Neural cell (in vitro differentiated cells): ENCODE measurements around the gene GIPC1. TPM values are rescaled to one million over a fixed set of nuclear protein-coding genes. Genes with fewer than 3 reads are reported as not detected.

ENCODE experiments used
- H2AFZ ChIP-seq: fragments of 200-600, 300-800 bp; sonication (generic), shearing (Covaris generic); 2 replicates; pipeline ENCODE4 v1.6.0; 2014; ENCODE audit warnings: low read depth, mild to moderate bottlenecking, antibody characterized with exemption, low read length, moderate library complexity
- H3F3A ChIP-seq: fragments of 200-600 bp; shearing (Covaris generic); 2 replicates; pipeline ENCODE4 v1.6.1; 2016; ENCODE audit warnings: mild to moderate bottlenecking, moderate library complexity, mixed read lengths, antibody characterized with exemption, low read length; ENCODE audit not compliant: insufficient read depth, poor library complexity, severe bottlenecking
- H3K27ac ChIP-seq: fragments of 200-600, 300-800 bp; sonication (generic), shearing (Covaris generic); 2 replicates; pipeline ENCODE4 v1.5.1; 2014; ENCODE audit warnings: mild to moderate bottlenecking, low read length, moderate library complexity
- H3K27me3 ChIP-seq: fragments of 300-800, 200-600 bp; sonication (generic), shearing (Covaris generic); 2 replicates; pipeline ENCODE4 v1.6.0; 2014; ENCODE audit warnings: mild to moderate bottlenecking, low read depth, low read length, moderate library complexity; ENCODE audit not compliant: insufficient read depth
- H3K36me3 ChIP-seq: fragments of 300-800, 200-600 bp; sonication (generic), shearing (Covaris generic); 2 replicates; pipeline ENCODE4 v1.5.1; 2014; ENCODE audit warnings: mild to moderate bottlenecking, antibody characterized with exemption, low read length, moderate library complexity; ENCODE audit not compliant: insufficient read depth
- H3K4me2 ChIP-seq: fragments of 300-800, 200-600 bp; sonication (generic), shearing (Covaris generic); 2 replicates; pipeline ENCODE4 v1.6.0; 2014; ENCODE audit warnings: mild to moderate bottlenecking, low read length
- H3K4me3 ChIP-seq: fragments of 300-800, 200-600 bp; sonication (generic), shearing (Covaris generic); 2 replicates; pipeline ENCODE4 v1.5.1; 2014; ENCODE audit warnings: mild to moderate bottlenecking, low read length, moderate library complexity
- H3K79me2 ChIP-seq: fragments of 200-600 bp; shearing (Covaris generic); replicated peaks from 2 replicates; pipeline ENCODE4 v1.6.0; 2014; ENCODE audit warnings: mild to moderate bottlenecking, low read length, moderate library complexity; ENCODE audit not compliant: insufficient read depth
- H3K9ac ChIP-seq: fragments of 300-800, 200-600 bp; sonication (generic), shearing (Covaris generic); 2 replicates; pipeline ENCODE4 v1.6.1; 2016; ENCODE audit warnings: mild to moderate bottlenecking, low read length, mixed read lengths
- H3K9me2 ChIP-seq: fragments of 200-600 bp; shearing (Covaris generic); 2 replicates; pipeline ENCODE4 v1.6.1; 2016; ENCODE audit warnings: mild to moderate bottlenecking, low read length, mixed read lengths; ENCODE audit not compliant: insufficient read depth
- H3K9me3 ChIP-seq: fragments of 200-600, 300-800 bp; sonication (generic), shearing (Covaris generic); 2 replicates; pipeline ENCODE4 v1.6.1; 2016; ENCODE audit warnings: mild to moderate bottlenecking, mixed run types, low read length, moderate library complexity, mixed read lengths
- H4K20me1 ChIP-seq: fragments of 200-600 bp; shearing (Covaris generic); 2 replicates; pipeline ENCODE4 v1.6.1; 2016; ENCODE audit warnings: mild to moderate bottlenecking, mixed run types; ENCODE audit not compliant: insufficient read depth
- EP300 ChIP-seq: fragments of 450-650 bp; conservative IDR thresholded peaks from 2 replicates; pipeline ENCODE4 v1.6.1; 2014; ENCODE audit warnings: antibody characterized with exemption, mild to moderate bottlenecking, moderate library complexity; ENCODE audit not compliant: poor library complexity, severe bottlenecking
- EZH2 ChIP-seq: fragments of 200-600, 300-800 bp; shearing (Covaris generic), sonication (generic); IDR thresholded peaks from 2 replicates; pipeline ENCODE4 v1.6.1; 2014; ENCODE audit warnings: antibody characterized with exemption, low read length, borderline replicate concordance, mild to moderate bottlenecking; ENCODE audit not compliant: insufficient read depth, poor library complexity, severe bottlenecking
- MXI1 ChIP-seq: fragments of 450-650 bp; conservative IDR thresholded peaks from 2 replicates; pipeline ENCODE4 v1.6.1; 2014; ENCODE audit warnings: antibody characterized with exemption, mild to moderate bottlenecking; ENCODE audit not compliant: poor library complexity, severe bottlenecking
- POLR2AphosphoS5 ChIP-seq: IDR thresholded peaks from 2 replicates; pipeline ENCODE4 v1.6.1; 2012
- RAD21 ChIP-seq: fragments of 450-650 bp; conservative IDR thresholded peaks from 2 replicates; pipeline ENCODE4 v1.6.1; 2014; ENCODE audit warnings: antibody characterized with exemption, mild to moderate bottlenecking, moderate library complexity
- REST ChIP-seq: IDR thresholded peaks from 2 replicates; pipeline ENCODE4 v1.6.1; 2012; ENCODE audit warnings: borderline replicate concordance
- SMC3 ChIP-seq: fragments of 450-650 bp; conservative IDR thresholded peaks from 2 replicates; pipeline ENCODE4 v1.6.1; 2014; ENCODE audit warnings: antibody characterized with exemption, mild to moderate bottlenecking, moderate library complexity; ENCODE audit not compliant: poor library complexity
- TAF1 ChIP-seq: IDR thresholded peaks from 2 replicates; pipeline ENCODE4 v1.6.1; 2012; ENCODE audit warnings: low read depth
- polyA plus RNA-seq: library from polyadenylated mRNA; depleted of rRNA; stranded (reverse); fragments of >200 nt; gene quantifications from 2 replicates; pipeline ENCODE4 v1.2.3, GENCODE V29; 2014
- TF ChIP-seq, protein P1 (sequence below): fragments of 450-650 bp; IDR thresholded peaks from 2 replicates; pipeline ENCODE4 v1.5.1; 2014; ENCODE audit warnings: antibody characterized with exemption, mild to moderate bottlenecking, moderate library complexity; ENCODE audit not compliant: poor library complexity, severe bottlenecking

GIPC1 gene
- polyA plus RNA-seq, 1 donor from 2014 or later = 128 TPM

GRCh38 chr19:14441041-14441938, 54.6 kb downstream of the GIPC1 start:
- H3K9ac ChIP-seq = no peak overlapping the region
- H3K27ac ChIP-seq = no peak overlapping the region
- no peak overlapping the region for H2AFZ ChIP-seq
- H3K79me2 ChIP-seq = peaks cover 5% of the 10 kb centered on the region
- H3K27me3 ChIP-seq = no peaks in the 10 kb centered on the region
- H3K4me3 ChIP-seq = no peak overlapping the region
- H3K36me3 ChIP-seq = peaks cover 9% of the 10 kb centered on the region
- H4K20me1 ChIP-seq = no peaks in the 10 kb centered on the region
- TF ChIP-seq MXI1 (no peak), EZH2 (no peak), EP300 (no peak), POLR2AphosphoS5 (no peak), REST (no peak)
- TF ChIP-seq, protein P1, sequence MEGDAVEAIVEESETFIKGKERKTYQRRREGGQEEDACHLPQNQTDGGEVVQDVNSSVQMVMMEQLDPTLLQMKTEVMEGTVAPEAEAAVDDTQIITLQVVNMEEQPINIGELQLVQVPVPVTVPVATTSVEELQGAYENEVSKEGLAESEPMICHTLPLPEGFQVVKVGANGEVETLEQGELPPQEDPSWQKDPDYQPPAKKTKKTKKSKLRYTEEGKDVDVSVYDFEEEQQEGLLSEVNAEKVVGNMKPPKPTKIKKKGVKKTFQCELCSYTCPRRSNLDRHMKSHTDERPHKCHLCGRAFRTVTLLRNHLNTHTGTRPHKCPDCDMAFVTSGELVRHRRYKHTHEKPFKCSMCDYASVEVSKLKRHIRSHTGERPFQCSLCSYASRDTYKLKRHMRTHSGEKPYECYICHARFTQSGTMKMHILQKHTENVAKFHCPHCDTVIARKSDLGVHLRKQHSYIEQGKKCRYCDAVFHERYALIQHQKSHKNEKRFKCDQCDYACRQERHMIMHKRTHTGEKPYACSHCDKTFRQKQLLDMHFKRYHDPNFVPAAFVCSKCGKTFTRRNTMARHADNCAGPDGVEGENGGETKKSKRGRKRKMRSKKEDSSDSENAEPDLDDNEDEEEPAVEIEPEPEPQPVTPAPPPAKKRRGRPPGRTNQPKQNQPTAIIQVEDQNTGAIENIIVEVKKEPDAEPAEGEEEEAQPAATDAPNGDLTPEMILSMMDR = no peak
- H3F3A ChIP-seq = no peaks in the 10 kb centered on the region
- no peaks in the 10 kb centered on the region for H3K9me3 ChIP-seq
- H3K4me2 ChIP-seq = no peak overlapping the region
- H3K9me2 ChIP-seq = no peaks in the 10 kb centered on the region

DNA sequence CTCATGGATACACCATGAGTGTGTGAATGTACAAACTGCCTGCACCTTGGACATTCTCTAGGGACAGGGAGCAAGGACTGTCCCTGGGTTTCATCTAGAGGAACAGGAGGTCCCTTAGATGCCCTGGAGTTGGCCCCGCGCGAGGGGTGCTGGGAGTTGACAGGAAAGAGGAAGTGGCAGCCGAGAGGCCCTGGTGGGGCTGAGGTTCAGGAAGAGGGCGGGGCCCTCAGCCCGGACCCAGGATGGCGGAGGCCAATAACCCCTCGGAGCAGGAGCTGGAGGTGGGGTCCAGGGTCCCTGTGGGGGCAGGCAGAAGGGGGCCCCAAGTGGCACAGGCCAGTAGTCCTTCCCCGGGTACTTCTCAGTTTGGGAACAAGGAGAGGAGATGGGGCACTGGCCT, 55.9 kb downstream of the GIPC1 start:
- Histone ChIP-seq H3K9me2 (no peaks in the 10 kb centered on the region), H3K27me3 (no peaks in the 10 kb centered on the region), H3F3A (no peaks in the 10 kb centered on the region), H3K9me3 (no peaks in the 10 kb centered on the region), H3K4me2 (no peak overlapping the region), H3K4me3 (no peak overlapping the region), H3K9ac (no peak overlapping the region), H4K20me1 (no peaks in the 10 kb centered on the region), H3K79me2 (peaks cover 5% of the 10 kb centered on the region), H2AFZ (no peak overlapping the region), H3K27ac (no peak overlapping the region), H3K36me3 (peaks cover 9% of the 10 kb centered on the region)
- TF ChIP-seq TAF1 = no peak
- no peak for TF ChIP-seq SMC3
- TF ChIP-seq, protein P1 = no peak
- TF ChIP-seq EP300 = no peak
- TF ChIP-seq REST = no peak
- no peak for TF ChIP-seq POLR2AphosphoS5
- no peak for TF ChIP-seq RAD21
- no peak for TF ChIP-seq EZH2
- TF ChIP-seq MXI1 = no peak
